HCT116 (cell line): ENCODE data around the gene WDR48.

ENCODE experiments used
- ATF3 ChIP-seq: IDR thresholded peaks from 2 replicates; pipeline ENCODE4 v1.6.1; 2012
- EZH2 ChIP-seq: fragments of 200-600 bp; sonication (generic); IDR thresholded peaks from 2 replicates; pipeline ENCODE4 v1.6.1; 2017; ENCODE audit warnings: antibody characterized with exemption, mixed run types
- POLR2A ChIP-seq: IDR thresholded peaks from 2 replicates; pipeline ENCODE4 v1.7.0; 2011; ENCODE audit warnings: borderline replicate concordance; ENCODE audit not compliant: insufficient read depth, insufficient read length; ENCODE audit errors: extremely low read depth
- SP1 ChIP-seq: IDR thresholded peaks from 2 replicates; pipeline ENCODE4 v1.6.1; 2012; ENCODE audit warnings: low read depth
- YY1 ChIP-seq: IDR thresholded peaks from 2 replicates; pipeline ENCODE4 v1.6.1; 2011; ENCODE audit warnings: low read length, low read depth, moderate library complexity, mild to moderate bottlenecking; ENCODE audit not compliant: insufficient replicate concordance; ENCODE audit errors: extremely low read depth
- TF ChIP-seq, protein P1 (sequence below), 3 experiments: fragments of 200-600 bp in 1 of 3; sonication (generic) in 1 of 3; IDR thresholded peaks in 2 of 3; conservative IDR thresholded peaks in 1 of 3; 2 replicates each; pipeline ENCODE4 v1.5.1; 2012 to 2017; ENCODE audit warnings: low read depth in 2 of 3, low read length in 2 of 3, antibody characterized with exemption in 1 of 3, borderline replicate concordance in 1 of 3, control low read depth in 1 of 3, mild to moderate bottlenecking in 1 of 3, mixed read lengths in 1 of 3, mixed run types in 1 of 3, moderate library complexity in 1 of 3; ENCODE audit not compliant: insufficient read depth in 1 of 3

DNA sequence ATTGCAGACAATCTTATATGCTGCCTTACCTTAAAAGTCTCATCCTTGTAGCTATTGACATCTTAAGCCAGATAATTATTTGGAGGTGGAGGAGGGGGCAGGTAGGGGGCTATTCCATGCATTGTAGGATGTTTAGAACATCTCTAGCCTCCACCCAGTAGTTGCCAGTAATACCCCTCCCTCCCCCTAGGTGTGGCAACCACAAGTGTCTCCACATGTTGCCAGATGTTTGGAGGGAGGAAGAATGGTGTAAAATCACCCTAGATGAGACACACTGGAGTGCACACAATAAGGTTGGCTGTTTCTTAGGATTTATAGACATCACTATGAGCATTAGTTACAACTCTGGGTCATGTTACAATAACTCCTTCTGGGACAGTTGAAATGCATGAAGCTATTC lies 28.2 kb downstream of the WDR48 start:
- TF ChIP-seq ATF3 (no peak), POLR2A (no peak), EZH2 (no peak), SP1 (no peak), YY1 (no peak)
- TF ChIP-seq, protein P1, sequence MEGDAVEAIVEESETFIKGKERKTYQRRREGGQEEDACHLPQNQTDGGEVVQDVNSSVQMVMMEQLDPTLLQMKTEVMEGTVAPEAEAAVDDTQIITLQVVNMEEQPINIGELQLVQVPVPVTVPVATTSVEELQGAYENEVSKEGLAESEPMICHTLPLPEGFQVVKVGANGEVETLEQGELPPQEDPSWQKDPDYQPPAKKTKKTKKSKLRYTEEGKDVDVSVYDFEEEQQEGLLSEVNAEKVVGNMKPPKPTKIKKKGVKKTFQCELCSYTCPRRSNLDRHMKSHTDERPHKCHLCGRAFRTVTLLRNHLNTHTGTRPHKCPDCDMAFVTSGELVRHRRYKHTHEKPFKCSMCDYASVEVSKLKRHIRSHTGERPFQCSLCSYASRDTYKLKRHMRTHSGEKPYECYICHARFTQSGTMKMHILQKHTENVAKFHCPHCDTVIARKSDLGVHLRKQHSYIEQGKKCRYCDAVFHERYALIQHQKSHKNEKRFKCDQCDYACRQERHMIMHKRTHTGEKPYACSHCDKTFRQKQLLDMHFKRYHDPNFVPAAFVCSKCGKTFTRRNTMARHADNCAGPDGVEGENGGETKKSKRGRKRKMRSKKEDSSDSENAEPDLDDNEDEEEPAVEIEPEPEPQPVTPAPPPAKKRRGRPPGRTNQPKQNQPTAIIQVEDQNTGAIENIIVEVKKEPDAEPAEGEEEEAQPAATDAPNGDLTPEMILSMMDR (IDR thresholded peaks at IDR 0.05 in 2 of 3, conservative IDR thresholded peaks at IDR 0.05 in 1 of 3; ENCODE audit: borderline replicate concordance in 1 of 3, insufficient read depth in 1 of 3, low read depth in 2 of 3, low read length in 2 of 3): no peak
